ENCODE data around the gene GGCX.

DNA sequence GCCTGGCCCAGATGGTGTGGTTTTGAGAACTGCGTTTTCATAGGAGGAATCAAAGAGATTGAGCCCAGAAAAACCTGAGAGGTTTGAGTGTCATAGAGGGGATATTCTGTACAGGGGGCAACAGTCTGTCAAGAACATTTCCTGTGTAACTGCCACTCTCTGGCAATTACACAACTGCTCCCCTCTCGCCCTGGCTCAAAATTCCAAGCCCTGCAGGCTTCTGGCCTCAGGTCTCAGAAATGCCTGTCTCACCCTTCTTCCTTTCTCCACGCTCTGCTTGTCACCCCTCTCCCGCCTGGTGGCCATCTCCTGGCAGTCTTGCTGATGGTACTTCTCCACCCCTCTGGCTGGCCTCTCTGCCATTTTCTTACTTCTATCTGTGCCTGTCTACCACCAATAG lies 26.9 kb upstream of the GGCX start:
- no peak for TF ChIP-seq CTCF (conservative IDR thresholded peaks at IDR 0.05; ENCODE audit: low read depth, low read length)
- no peak for TF ChIP-seq EZH2 (IDR thresholded peaks at IDR 0.05; ENCODE audit: borderline replicate concordance, low read depth, low read length, poor library complexity, severe bottlenecking)
